Endothelial cell of umbilical vein (primary cell): Measurements from ENCODE around the gene MVB12B.

ENCODE experiments used
- EZH2 ChIP-seq: IDR thresholded peaks from 2 replicates; pipeline ENCODE4 v1.6.1; 2012; ENCODE audit warnings: borderline replicate concordance, low read depth, mild to moderate bottlenecking, moderate library complexity, low read length, inconsistent platforms; ENCODE audit not compliant: severe bottlenecking
- FOS ChIP-seq: IDR thresholded peaks from 2 replicates; pipeline ENCODE4 v1.6.1; 2011; ENCODE audit warnings: mild to moderate bottlenecking, low read length, moderate library complexity, borderline replicate concordance; ENCODE audit not compliant: insufficient read depth
- MAX ChIP-seq: IDR thresholded peaks from 2 replicates; pipeline ENCODE4 v1.6.1; 2011; ENCODE audit not compliant: insufficient read depth, insufficient read length
- MYC ChIP-seq: IDR thresholded peaks from one replicate; pipeline ENCODE4 v1.6.1; 2011; ENCODE audit warnings: mild to moderate bottlenecking, low read depth, low read length
- POLR2A ChIP-seq: IDR thresholded peaks from 2 replicates; pipeline ENCODE4 v1.6.1; 2012; ENCODE audit warnings: low read depth, mild to moderate bottlenecking, control low read depth, low read length
- POLR2AphosphoS5 ChIP-seq: IDR thresholded peaks from 2 replicates; pipeline ENCODE4 v1.6.1; 2012; ENCODE audit warnings: low read depth, mild to moderate bottlenecking, control low read depth, low read length, moderate library complexity; ENCODE audit not compliant: insufficient read depth
- TF ChIP-seq, protein P1 (sequence below), 2 donors: IDR thresholded peaks; 1 replicate in 1 of 2; 2 replicates in 1 of 2; pipeline ENCODE4 v1.5.1; 2011; ENCODE audit warnings: low read length in 2 of 2, mild to moderate bottlenecking in 2 of 2, moderate library complexity in 2 of 2, control low read depth in 1 of 2, inconsistent platforms in 1 of 2, low read depth in 1 of 2; ENCODE audit not compliant: insufficient read depth in 1 of 2; ENCODE audit errors: extremely low read depth in 1 of 2

- TF ChIP-seq MYC, result no peak
- TF ChIP-seq, protein P1, sequence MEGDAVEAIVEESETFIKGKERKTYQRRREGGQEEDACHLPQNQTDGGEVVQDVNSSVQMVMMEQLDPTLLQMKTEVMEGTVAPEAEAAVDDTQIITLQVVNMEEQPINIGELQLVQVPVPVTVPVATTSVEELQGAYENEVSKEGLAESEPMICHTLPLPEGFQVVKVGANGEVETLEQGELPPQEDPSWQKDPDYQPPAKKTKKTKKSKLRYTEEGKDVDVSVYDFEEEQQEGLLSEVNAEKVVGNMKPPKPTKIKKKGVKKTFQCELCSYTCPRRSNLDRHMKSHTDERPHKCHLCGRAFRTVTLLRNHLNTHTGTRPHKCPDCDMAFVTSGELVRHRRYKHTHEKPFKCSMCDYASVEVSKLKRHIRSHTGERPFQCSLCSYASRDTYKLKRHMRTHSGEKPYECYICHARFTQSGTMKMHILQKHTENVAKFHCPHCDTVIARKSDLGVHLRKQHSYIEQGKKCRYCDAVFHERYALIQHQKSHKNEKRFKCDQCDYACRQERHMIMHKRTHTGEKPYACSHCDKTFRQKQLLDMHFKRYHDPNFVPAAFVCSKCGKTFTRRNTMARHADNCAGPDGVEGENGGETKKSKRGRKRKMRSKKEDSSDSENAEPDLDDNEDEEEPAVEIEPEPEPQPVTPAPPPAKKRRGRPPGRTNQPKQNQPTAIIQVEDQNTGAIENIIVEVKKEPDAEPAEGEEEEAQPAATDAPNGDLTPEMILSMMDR (IDR thresholded peaks at IDR 0.05; ENCODE audit: extremely low read depth in 1 of 2, insufficient read depth in 1 of 2, low read depth in 1 of 2, low read length in 2 of 2), result no peak
- TF ChIP-seq POLR2AphosphoS5, result no peak
- no peak for TF ChIP-seq MAX
- TF ChIP-seq FOS, result no peak
- TF ChIP-seq EZH2, result no peak
- no peak for TF ChIP-seq POLR2A
These were observed 132.5 kb downstream of the MVB12B start for GRCh38 chr9:126459126-126459525.
